ENCODE data around the gene TTC22.

Gene TTC22

GRCh38 chr1:54846716-54847284, 45.7 kb upstream of the TTC22 start:
- DNase-seq (ENCODE audit: low spot score), result no peak
- TF ChIP-seq, protein P1, sequence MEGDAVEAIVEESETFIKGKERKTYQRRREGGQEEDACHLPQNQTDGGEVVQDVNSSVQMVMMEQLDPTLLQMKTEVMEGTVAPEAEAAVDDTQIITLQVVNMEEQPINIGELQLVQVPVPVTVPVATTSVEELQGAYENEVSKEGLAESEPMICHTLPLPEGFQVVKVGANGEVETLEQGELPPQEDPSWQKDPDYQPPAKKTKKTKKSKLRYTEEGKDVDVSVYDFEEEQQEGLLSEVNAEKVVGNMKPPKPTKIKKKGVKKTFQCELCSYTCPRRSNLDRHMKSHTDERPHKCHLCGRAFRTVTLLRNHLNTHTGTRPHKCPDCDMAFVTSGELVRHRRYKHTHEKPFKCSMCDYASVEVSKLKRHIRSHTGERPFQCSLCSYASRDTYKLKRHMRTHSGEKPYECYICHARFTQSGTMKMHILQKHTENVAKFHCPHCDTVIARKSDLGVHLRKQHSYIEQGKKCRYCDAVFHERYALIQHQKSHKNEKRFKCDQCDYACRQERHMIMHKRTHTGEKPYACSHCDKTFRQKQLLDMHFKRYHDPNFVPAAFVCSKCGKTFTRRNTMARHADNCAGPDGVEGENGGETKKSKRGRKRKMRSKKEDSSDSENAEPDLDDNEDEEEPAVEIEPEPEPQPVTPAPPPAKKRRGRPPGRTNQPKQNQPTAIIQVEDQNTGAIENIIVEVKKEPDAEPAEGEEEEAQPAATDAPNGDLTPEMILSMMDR (IDR thresholded peaks at IDR 0.05; ENCODE audit: borderline replicate concordance, control extremely low read depth, extremely low read depth, insufficient read depth, missing control alignments), result no peak
- in situ Hi-C loops (cut with MboI; ENCODE audit: low sequenced_read_pairs, unreplicated experiment), result no loop called here

DNA sequence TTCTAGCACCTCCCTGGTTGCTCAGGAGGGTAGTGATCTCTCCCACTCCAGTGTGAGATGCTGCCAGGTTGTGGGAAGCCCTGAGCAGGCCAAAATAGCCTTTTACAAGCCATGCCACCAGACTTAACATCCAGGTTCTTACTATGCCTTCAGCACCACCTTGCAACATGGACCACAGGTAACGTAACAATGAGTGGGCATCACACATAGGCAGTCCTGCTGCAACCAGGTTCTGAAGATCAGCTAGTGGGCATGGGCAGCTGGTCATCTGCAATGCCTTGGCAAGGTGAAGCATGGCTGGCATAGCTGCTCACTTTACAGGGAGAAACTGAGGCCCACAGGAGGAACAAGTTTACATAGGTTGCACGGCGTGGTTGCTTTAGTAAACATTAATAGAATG, 45.2 kb upstream of the TTC22 start:
- in situ Hi-C loops (cut with MboI; ENCODE audit: low sequenced_read_pairs, unreplicated experiment), result no loop called here
- no peak for DNase-seq (ENCODE audit: low spot score)
- TF ChIP-seq, protein P1 (IDR thresholded peaks at IDR 0.05; ENCODE audit: borderline replicate concordance, control extremely low read depth, extremely low read depth, insufficient read depth, missing control alignments), result no peak

DNA sequence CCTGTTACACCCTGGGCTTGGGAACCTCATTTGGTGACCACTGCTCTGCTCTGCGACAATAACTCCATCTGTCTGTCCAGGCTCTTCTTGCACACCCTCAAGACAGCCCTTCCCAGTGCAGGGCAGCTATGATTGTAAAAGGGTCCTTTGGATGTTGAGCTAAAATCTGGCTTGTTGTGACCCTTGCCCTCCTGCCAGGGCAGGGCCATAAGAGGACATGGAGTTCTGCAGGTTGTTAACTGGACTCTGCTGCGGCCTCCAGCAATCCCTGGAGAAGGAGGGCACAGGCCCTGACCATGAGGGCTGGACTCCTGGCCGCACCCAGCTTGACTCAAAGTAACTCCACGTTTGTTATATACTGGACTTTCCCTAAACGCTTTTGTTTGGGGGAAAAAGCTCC, 44.6 kb upstream of the TTC22 start:
- in situ Hi-C loops (cut with MboI; ENCODE audit: low sequenced_read_pairs, unreplicated experiment), result no loop called here
- no peak for DNase-seq (ENCODE audit: low spot score)
- TF ChIP-seq, protein P1 (IDR thresholded peaks at IDR 0.05; ENCODE audit: borderline replicate concordance, control extremely low read depth, extremely low read depth, insufficient read depth, missing control alignments), result no peak

DNA sequence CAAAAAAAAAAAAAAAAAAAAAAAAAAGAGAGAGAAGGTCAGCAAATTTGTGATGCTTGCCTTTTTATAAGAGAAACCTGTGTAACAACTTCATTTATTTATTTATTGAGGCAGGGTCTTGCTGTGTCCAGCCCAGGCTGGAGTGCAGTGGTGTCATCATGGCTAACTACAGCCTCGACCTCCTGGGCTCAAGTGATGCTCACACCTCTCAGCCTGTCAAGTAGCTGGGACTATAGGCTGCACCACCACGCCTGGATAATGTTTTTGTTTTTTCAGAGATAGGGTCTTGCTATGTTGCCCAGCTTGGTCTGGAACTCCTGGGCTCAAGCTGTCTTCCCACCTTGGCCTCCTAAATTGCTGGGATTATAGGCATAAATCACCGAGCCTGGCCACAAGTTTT, 43.4 kb upstream of the TTC22 start:
- no peak for DNase-seq (ENCODE audit: low spot score)
- in situ Hi-C loops (cut with MboI; ENCODE audit: low sequenced_read_pairs, unreplicated experiment), result no loop called here

GRCh38 chr1:54843449-54843848, 42.3 kb upstream of the TTC22 start:
- TF ChIP-seq, protein P1 (IDR thresholded peaks at IDR 0.05; ENCODE audit: borderline replicate concordance, control extremely low read depth, extremely low read depth, insufficient read depth, missing control alignments), result no peak
- in situ Hi-C loops (cut with MboI; ENCODE audit: low sequenced_read_pairs, unreplicated experiment), result no loop called here
- no peak for DNase-seq (ENCODE audit: low spot score)

More for the DNA sequence above, 43.4 kb upstream of the TTC22 start:
- TF ChIP-seq, protein P1 (IDR thresholded peaks at IDR 0.05; ENCODE audit: borderline replicate concordance, control extremely low read depth, extremely low read depth, insufficient read depth, missing control alignments), result no peak

- TF ChIP-seq, protein P1 (IDR thresholded peaks at IDR 0.05; ENCODE audit: borderline replicate concordance, control extremely low read depth, extremely low read depth, insufficient read depth, missing control alignments), result no peak
- in situ Hi-C loops (cut with MboI; ENCODE audit: low sequenced_read_pairs, unreplicated experiment), result no loop called here
Observed at GRCh38 chr1:54842963-54843362, 41.8 kb upstream of the TTC22 start.

More at GRCh38 chr1:54842963-54843362, 41.8 kb upstream of the TTC22 start:
- DNase-seq (ENCODE audit: low spot score), result no peak
